BJ (cell line): ENCODE measurements around the gene PPIF. TPM values are rescaled to one million over a fixed set of nuclear protein-coding genes. Genes with fewer than 3 reads are reported as not detected.

Experiments
- CTCF ChIA-PET: fragments of 350-600 bp; formaldehyde crosslinking; extraction: SDS; loops from one replicate; lab custom pipeline; 2021; ENCODE audit warnings: antibody characterized with exemption, inconsistent platforms; lab: Yijun Ruan, JAX
- POLR2A ChIA-PET: fragments of 300-600 bp; sonication (Branson Sonifier 250); formaldehyde crosslinking; extraction: SDS; loops from one replicate; lab custom pipeline; 2021; ENCODE audit warnings: antibody characterized with exemption; lab: Charles Lee
- DNase-seq: peaks from one replicate; pipeline ENCODE4 v3.0.0-alpha.2; 2011; ENCODE audit warnings: low read depth
- H3K27me3 ChIP-seq: 2 replicates; pipeline ENCODE4 v1.6.0; 2011; ENCODE audit warnings: low read length; ENCODE audit not compliant: control insufficient read depth, insufficient read depth
- H3K36me3 ChIP-seq: 2 replicates; pipeline ENCODE4 v1.5.1; 2011; ENCODE audit warnings: low read length; ENCODE audit not compliant: control insufficient read depth, insufficient read depth
- H3K4me3 ChIP-seq: 2 replicates; pipeline ENCODE4 v1.5.1; 2011; ENCODE audit warnings: low read depth, mild to moderate bottlenecking, control low read depth, low read length
- CTCF ChIP-seq: IDR thresholded peaks from 2 replicates; pipeline ENCODE4 v1.5.1; 2011; ENCODE audit warnings: low read depth, mild to moderate bottlenecking, control low read depth, inconsistent platforms, low read length, moderate library complexity; ENCODE audit not compliant: insufficient read depth
- polyA plus RNA-seq: library from polyadenylated mRNA; depleted of rRNA; stranded (reverse); fragments of >200 nt; gene quantifications from 2 replicates; pipeline ENCODE4 v1.2.3, GENCODE V29; 2011

Gene PPIF
- polyA plus RNA-seq, 1 experiment = 73.9 TPM

DNA sequence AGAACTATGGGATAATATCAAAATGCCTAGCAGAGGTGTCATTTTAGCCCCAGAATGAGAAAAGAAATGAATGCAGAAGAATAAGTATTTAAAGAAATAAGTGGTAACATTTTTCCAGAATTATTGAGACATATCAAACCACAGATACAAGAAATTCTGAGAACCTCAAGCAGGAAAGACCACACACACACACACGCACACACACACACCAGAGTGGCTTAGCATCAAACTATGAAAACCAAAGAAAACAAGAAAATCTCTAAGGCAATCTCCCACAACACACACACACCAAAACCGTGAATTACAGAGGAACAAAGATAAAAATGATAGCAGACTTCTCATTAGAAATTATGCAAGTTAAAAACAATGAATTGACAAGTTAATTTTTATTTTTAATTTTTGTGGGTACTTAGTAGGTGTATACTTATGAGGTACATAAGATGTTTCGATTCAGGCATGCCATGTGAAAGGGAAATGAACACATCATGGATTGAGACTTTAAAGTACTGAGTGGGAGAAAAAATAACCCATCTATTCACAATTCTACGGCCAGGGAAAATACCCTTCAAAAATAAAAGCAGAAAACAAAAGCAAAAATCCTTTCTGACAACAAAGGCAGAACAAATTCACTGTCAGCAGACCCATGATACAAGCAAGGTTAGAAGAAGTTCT is 14.6 kb downstream of the PPIF start:
- no peak for TF ChIP-seq CTCF
- POLR2A ChIA-PET = no interaction called here
- CTCF ChIA-PET = no interaction called here
- H3K27me3 ChIP-seq = no peaks in the 10 kb centered on the region
- no peak for DNase-seq
- no peaks in the 10 kb centered on the region; the same call in 1 of the 2 replicates for H3K36me3 ChIP-seq
- no peak overlapping the region for H3K4me3 ChIP-seq

GRCh38 chr10:79367426-79368189 is 20.3 kb downstream of the PPIF start:
- DNase-seq = no peak
- POLR2A ChIA-PET = no interaction called here
- no peak for TF ChIP-seq CTCF
- Histone ChIP-seq H3K4me3 (no peak overlapping the region), H3K27me3 (no peaks in the 10 kb centered on the region), H3K36me3 (no peaks in the 10 kb centered on the region)
- CTCF ChIA-PET = interaction anchor here (1.1 to 1.8 kb wide), 2 partner anchors 23 to 75 kb away, joined by 3 to 4 read pairs; no protein-coding TSS in a partner anchor

GRCh38 chr10:79372871-79373270 is 25.6 kb downstream of the PPIF start:
- CTCF ChIA-PET = interaction anchor here (0.6 to 5.0 kb wide), 13 partner anchors 12 to 190 kb away, joined by 3 to 56 read pairs (median 3); partner anchors contain the start of gene ZCCHC24
- Histone ChIP-seq H3K36me3 (no peaks in the 10 kb centered on the region), H3K4me3 (no peak overlapping the region), H3K27me3 (no peaks in the 10 kb centered on the region)
- POLR2A ChIA-PET = no interaction called here
- no peak for DNase-seq
- no peak for TF ChIP-seq CTCF

DNA sequence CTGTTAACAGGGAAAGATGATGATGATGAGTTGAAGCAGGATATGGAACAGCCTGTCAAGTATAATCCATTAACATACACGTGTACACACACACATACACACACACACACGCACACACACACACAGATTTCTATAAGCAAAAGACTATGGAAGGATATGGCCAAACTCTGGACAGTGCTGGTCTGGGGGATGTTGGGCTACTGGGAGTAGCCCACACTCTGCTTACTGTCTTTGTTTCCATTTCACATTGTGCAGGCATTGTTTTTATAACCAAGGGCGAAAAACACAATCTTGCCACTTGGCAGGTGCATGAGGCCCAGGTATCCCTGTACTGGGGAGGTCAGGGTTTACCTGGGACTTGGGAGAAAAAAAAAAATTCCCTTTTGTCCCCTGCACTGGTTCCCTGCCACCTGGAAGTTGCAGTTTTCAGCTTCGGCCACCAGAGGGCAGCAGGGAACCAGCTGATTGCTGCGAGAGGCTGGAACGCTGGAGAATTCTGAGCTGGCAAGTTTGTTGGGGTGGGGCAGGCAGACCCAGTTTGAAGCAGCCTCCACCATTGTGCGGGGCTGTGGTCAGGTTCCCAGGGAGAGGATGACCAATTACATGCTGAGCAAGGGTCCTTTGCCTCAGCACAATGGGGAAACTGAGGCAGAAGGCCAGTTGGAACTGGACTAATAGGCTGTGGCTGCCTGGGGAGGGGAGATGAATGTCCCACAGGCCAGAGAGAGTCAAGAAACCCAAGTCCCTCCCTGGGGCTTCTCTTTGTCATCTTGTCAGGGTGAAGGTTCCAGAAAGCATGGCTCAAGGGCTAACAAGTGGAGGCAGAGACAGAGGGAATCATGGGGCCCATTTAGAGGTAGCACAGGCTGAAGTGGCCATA is 27.3 kb downstream of the PPIF start:
- H3K36me3 ChIP-seq = no peaks in the 10 kb centered on the region
- ChIA-PET POLR2A (interaction anchor here (0.6 kb wide), 1 partner anchor 29 kb away, joined by 3 read pairs; no protein-coding TSS in a partner anchor), CTCF (interaction anchor here (0.5 to 5.0 kb wide), 44 partner anchors 8 to 974 kb away, joined by 3 to 56 read pairs (median 4); partner anchors contain the start of gene ZCCHC24)
- no peak for DNase-seq
- no peak overlapping the region for H3K4me3 ChIP-seq
- H3K27me3 ChIP-seq = no peaks in the 10 kb centered on the region
- peak; percentile 94 for TF ChIP-seq CTCF
